Fibroblast of skin of scalp (primary cell): ENCODE results near the gene PITPNC1.
A peak's percentile ranks its signal among the peaks of the same experiment; 100 is the strongest.
"Not testable (repeated sequence)": the region's sequence is repeated elsewhere in the genome, so short reads cannot be mapped to it uniquely, and the experiment has no call there.

Source experiments
- DNase-seq: peaks from one replicate; pipeline ENCODE4 v3.0.0-alpha.2; 2013

Gene PITPNC1

DNA sequence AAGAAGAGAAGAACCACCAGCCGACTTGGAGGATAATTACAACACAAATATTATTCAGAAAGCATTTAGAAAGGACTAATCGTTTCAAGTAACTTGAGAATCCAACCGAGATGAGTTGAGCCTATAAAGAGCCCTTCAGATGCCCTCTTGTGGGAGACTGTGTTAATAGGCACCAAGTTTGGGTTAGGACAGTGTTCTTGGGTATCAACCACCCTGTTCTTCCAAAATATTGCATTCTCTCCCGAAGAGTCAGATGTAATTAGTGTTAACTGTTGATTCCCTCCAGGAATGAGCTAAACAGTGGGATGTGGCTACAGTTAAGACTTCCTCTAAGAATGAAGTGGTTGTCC lies 252.9 kb downstream of the PITPNC1 start:
- DNase-seq, result peak; percentile 57

DNA sequence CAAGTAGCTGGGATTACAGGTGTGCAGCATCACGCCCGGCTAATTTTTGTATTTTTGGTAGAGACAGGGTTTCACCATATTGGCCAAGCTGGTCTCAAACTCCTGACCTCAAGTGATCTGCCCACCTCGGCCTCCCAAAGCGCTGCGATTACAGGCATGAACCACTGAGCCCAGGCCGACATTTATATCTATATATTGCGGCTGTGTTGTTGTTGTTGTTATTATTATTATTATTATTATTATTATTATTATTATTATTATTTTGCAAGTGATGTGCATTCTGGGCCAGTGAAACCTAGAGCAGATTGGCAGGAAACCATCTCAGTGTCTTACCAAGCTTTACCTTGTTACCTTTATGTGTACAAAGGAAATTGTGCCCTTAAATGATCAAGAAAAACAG lies 253.8 kb downstream of the PITPNC1 start:
- not testable (repeated sequence) for DNase-seq

DNA sequence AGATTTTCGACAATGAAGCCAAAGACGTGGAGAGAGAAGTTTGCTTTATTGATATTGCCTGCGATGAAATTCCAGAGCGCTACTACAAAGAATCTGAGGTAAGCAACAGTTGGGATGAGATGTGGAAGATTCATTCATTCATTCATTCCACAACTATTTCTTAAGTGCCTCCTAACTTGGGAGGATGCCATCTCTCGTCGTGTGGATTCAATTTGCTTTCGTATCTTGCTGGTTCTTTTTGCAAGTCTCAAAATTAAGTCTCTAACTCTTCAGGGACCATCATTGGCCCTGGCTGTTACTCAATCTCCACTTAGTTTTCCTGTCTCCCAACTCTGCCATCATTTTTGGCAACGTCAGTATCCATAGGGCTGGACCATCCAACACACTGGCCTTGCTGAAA lies 255.1 kb downstream of the PITPNC1 start:
- peak; percentile 11 for DNase-seq

DNA sequence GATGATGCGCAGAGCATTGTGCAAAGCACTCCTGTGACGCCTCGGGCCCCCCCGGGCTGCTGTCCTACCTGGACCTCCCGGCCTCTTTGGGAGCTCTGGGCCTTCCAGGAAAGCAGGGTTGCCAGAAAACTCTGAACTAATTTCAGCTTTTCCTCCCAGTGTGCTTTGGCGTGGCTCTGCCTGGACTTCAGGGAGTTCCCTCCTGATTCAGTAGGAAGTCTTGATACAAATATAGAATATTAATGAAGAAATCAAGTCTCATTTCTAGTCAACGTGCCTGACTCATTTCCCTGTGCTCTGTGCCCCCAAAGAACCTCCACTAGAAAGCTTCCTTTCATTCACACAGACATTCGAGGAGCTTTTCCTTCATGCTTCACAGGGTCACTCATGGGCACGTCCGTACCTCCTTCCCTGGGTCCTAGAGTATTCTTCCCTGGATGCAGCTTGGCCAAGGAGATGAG lies 256.7 kb downstream of the PITPNC1 start:
- no peak for DNase-seq

DNA sequence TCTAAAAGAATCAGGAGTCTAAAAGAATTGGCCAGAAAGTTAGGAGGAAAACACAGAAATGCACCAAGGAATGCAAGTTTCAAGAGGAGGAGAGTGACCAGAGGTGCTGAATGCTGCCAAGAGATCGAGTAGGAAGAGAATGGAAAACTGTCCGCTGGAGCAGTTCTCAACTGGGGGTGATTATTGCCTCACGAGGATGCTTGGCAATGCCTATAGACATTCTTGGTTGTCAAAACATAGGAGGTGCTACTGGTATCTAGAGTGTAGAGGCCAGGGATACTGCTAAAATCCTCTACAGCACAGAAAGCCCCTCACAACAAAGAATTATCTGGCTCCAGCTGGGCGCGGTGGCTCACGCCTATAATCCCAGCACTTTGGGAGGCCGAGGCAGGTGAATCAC lies 258.6 kb downstream of the PITPNC1 start:
- DNase-seq, result no peak

DNA sequence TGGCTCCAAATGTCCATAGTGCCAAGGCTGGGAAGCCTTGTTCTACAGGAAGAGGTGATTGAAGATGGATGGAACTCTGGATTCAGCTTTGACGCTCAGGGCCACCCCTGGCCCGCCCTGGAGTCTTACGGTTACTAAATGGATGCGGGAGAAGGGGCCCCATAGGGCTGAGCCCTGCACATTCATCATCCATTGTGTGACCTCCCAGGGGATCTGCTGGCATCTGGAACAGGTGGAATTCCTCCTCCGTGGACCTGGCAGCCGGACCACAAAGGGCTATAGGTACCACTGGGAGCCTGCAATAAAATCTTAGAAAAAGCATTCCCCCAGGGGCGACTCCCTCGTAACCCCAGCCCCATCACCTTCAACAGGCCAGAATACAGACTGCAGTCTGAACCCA lies 259.2 kb downstream of the PITPNC1 start:
- no peak for DNase-seq

DNA sequence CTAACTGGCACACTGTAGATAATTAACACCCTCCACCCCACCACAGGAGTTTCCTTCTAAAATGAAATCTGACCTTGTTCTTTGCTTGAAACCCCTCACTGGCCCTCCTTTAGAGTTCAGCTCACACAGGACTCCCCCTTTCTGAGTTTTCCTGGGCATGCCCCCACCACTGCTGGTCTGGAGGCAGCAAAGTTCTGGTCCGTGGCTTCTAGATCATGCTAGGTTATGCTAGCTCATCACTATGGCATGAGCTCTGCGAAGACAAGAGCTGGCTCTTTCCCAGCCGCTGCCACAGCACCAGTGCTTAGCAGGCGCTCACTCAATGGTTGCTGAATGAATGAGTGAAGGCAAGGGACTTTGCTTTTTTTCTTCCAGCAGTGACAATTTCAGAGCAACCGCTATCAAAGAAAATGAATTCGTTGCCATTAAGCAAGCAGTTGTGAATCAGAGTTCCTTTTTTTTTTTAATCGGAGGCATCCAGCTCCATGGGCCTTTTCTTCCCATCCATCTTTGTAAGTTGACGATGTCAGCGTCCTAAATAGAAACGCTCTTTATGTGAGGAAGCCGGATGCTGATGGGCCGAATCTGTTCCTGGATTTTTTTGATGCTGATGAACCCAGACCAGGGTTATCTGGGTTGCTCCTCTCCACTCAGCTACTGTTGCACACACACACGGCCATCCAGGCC lies 259.9 kb downstream of the PITPNC1 start:
- peak; percentile 23 for DNase-seq

DNA sequence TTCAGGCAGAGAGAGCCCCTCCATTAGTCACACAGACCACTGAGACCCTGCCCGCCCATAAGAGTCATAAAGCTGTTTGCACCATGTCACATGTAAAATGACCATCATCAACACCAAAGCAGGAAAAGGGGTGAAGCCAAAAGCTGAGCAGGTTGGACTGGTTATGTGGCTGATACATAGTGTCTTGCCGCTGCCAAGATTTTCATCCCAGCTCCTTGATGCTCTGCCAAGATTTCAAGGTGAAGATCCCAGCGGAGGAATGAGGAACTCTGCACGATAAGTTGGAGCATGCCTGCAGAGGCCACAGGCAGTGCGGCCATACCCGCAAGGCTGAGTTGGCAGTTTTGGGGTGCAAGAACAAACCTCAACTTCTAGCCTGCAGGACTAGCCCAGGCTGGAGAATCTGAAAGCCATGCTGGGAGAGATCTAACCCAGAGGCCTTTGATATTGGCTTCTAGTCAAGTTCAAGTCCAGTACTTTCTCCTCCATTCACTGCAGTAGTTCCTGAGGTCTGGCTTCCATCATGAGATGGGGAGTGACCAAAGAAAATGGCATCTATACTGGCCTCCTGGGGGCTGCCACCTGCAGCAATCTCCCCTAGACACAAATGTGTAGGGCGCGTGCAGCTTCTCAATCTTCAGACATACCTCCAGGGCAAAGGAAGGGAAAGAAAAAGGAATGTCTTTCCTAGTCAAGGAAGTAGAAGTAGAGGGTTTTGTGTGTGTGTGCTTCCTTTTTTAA lies 261.0 kb downstream of the PITPNC1 start:
- DNase-seq, result no peak

DNA sequence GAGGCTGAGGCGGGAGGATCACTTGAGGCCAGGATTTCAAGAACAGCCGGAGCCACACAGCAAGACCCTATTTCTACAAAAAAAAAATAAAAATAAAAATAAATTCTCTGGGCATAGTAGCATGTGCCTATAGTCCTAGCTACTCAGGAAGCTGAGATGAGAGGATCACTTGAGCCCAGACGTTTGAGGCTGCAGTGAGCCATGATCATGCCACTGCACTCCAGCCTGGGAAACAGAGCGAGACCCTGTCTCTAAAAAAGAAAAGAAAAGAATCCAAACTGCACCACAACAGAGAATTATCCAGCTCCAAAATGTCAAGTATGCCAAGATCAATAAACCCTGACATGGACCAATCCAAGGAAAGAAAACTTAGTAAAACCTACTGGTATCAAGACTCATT lies 261.8 kb downstream of the PITPNC1 start:
- DNase-seq, result no peak

DNA sequence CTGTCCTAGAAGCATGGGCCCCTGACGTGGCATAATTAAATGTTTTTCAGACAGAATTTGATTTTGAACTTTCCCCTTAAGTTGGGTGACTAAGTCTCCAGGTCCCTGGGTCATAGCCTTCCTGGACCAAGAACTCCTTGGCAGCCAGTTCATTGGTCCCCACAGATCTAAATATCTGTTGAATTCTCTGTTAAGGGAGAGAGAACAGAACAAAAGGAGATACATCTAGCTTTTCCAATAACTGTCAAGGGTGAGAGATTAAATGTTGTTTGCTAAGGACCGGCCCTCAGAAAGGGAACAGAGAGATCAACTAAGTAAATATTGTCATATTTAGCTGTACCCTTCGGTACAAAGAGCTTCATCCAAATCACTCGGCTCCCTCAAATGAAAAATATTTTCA lies 262.5 kb downstream of the PITPNC1 start:
- DNase-seq, result no peak

DNA sequence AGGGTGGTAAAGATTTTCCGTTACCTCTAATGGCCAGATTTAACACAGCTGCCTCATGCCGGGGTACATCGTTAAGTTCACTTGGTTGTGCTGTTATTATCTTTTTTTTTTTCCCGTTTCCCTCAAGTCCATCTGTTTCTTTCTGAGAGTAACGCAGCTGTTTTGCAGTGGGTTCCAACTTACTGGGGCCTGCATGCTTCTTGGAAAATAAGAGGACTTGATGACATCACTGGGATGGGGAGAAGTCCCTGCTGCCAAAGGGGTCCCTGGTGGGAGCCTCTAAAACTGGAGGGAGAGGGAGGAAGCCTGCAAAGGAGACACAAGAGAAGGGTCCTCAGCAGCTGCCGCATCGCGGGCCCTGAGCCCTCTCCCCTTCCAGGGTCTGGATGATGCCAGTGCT lies 262.9 kb downstream of the PITPNC1 start:
- DNase-seq, result no peak

DNA sequence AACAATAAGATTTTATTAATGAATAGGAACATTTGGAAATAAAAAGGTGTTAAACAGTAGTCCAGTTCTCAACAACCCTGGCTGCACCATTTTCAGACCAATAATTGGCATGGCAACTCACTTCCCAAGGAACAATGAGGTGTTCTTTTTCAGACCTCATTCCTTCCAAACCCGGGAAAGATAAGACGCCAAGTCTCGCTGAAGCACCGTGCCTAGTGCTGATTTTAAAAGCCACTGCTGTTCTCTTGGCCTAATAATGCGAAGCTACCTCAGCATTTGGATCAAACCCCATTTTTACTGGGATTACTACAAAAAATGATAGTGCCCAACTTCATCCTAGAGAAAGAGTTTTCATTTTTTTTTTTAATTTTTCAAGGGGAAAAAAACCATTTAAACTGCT lies 265.4 kb downstream of the PITPNC1 start:
- DNase-seq, result no peak

DNA sequence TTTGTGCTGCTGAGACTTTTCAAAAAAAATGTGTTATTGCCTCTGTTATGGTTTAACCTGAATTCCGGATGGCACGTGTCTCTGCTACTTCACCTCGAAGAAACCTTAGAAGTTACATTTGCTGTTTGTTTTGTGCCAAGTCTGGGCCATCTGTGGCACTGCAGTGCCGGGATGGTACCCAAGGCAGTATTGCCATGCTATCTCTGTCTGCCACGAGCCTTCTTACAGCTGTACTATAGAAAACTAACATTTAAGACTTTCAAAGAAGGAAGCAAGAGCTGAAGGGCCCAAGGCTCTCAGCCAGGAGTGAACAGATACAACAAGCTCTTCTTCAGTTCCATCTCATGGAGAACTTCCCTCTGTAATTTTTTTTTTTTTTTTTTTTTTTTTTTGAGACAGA lies 267.0 kb downstream of the PITPNC1 start:
- no peak for DNase-seq

DNA sequence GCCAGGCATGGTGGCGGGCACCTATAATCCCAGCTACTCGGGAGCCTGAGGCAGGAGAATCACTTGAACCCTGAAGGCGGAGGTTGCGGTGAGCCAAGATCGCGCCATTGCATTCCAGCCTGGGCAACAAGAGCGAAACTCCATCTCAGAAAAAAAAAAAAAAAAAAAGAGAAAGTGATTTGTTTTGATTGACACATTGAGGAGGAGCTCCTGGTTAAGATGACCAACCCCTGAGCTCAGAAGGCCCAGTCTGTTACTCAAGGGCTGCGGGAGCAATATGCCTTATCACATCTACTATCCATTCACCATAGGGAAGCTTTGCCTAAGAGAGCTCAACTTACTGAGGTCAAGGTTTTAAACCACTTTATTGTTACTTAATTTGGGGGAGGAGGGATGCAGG lies 268.1 kb downstream of the PITPNC1 start:
- DNase-seq, result not testable (repeated sequence)

DNA sequence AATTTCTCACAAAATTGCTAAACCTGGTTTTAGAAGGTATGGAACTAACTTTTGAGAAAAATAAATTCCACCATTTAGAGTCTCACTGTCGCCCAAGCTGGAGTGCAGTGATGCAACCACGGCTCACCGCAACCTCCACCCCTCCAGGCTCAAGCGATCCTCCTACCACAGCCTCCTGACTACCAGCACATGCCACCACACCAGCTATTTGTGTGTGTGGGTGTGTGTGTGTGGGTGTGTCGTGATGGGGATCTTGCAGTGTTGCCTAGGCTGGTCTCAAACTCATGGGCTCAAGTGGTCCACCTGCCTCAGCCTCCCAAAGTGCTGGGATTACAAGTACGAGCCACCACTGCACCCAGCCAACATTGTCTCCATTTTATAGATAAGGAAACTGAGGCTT lies 269.4 kb downstream of the PITPNC1 start:
- no peak for DNase-seq

DNA sequence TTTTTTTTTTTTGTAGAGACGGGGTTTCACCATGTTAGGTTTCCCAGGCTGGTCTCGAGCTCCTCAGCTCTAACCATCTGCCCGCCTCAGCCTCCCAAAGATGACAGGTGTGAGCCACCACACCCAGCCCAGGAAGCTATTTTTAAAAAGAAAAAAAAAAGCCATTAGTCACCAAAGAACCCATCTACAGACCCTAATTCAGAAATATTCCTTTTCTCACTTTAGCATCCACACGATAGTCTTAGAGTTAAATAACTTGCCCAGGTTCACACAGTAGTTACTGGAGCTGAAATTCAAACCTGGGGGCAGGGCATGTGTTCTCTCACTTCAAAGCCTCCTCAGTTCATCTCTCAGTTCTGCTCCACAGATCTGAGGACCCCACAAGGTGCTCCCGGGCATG lies 270.4 kb downstream of the PITPNC1 start:
- no peak for DNase-seq

DNA sequence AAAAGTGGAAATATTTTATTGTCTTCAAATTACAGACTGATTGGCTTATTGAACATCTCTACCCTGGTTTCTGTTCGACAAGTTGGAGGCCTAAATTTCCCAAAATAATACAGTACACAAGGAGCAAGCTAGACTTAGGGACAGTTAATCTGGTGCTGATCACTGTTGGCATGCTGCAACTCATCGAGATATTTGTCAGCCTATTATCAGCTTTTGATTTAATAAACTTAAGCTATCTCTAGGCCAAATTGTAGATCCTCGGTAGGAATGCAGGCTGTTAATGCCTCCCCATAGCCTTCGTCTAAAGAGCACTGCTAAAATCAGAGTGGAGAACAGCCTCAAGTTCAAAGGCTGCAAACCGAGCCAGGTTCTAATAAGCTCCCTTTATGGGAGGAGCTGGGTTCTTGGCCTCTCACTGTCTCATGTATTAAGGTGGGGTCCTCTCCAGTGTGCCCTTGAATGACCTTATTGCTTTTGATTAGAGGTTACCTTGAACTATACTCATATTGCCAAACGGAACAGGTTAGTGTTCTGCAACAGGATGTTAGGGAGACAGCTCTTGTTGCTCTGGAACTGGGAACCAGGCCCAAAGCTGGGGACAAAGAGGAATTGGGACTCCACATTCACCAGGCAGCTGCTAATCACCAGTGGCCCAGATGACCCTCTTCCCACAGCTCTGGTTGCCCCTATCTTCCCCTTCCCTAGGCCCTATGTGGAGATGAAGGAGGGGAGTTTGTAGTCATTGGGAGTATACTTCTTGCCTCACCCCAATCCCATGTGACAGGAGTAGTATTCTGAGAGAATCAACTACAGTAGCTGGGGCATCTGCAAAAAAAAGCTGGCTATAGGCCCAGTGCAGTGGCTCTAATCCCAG lies 271.2 kb downstream of the PITPNC1 start:
- no peak for DNase-seq

DNA sequence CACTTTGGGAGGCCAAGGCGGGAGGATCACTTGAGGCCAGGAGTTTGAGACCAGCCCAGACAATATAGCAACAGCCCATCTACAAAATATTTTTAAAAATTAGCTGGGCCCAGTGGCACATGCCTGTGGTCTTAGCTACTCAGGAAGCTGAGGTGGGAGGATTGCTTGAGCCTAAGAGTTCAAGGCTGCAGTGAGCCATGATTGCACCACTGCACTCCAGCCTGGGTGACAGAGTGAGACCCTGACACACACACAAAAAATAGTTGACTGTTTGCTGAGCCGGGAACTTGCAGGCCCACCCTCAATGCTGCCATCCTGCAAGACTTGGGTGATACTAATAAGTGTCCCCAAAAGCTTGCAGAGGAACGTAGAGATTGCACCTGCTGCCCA lies 271.8 kb downstream of the PITPNC1 start:
- DNase-seq, result not testable (repeated sequence)

DNA sequence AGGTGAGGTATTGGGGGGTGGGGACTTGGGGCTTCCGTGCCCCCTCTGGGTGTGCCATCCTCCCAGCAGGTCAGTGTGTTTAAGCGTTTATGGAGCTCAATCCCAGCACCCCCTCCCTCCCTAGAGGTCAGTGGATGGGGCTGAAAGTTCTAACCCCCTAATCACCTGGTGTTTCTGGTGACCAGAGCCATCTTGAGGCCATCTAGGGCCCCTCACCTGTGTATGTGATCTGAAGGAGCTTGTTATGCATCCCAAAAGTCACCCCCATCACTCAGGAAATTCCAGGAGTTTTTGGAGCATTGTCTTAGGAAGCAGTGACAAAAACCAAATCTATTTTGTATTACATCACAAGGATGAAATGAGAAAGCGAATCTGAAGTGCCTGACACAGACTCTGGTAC lies 272.8 kb downstream of the PITPNC1 start:
- no peak for DNase-seq

DNA sequence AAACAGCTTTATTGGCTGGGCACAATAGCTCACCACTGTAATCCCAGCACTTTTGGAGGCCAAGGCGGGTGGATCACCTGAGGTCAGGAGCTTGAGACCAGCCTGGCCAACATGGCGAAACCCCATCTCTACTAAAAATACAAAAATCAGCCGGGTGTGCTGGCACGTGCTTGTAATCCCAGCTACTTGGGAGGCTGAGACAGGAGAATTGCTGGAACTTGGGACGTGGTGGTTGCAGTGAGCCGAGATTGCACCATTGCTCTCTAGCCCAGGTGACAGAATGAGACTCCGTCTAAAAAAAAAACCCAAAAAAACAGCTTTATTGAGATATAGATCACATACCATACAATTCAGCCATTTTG lies 274.1 kb downstream of the PITPNC1 start:
- DNase-seq, result not testable (repeated sequence)

DNA sequence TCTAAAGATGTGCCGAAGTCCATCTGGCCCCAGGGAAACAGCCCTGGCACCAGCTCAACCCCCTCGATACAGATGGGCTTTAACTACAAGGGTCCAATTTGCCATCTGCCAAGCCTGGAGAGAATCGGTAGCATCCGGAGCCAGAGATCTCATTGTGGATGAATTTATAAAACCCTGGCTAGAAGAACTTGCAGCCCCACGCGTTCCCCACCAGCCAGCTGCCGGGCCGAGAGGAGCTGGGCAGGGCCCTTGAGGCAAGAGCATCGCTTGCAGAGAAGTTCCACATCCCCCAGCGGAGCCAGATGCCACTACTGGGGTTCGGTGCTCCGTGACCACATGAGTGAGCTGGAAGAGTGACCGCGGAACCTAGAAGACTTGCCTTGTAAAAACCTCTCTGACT lies 275.4 kb downstream of the PITPNC1 start:
- no peak for DNase-seq

DNA sequence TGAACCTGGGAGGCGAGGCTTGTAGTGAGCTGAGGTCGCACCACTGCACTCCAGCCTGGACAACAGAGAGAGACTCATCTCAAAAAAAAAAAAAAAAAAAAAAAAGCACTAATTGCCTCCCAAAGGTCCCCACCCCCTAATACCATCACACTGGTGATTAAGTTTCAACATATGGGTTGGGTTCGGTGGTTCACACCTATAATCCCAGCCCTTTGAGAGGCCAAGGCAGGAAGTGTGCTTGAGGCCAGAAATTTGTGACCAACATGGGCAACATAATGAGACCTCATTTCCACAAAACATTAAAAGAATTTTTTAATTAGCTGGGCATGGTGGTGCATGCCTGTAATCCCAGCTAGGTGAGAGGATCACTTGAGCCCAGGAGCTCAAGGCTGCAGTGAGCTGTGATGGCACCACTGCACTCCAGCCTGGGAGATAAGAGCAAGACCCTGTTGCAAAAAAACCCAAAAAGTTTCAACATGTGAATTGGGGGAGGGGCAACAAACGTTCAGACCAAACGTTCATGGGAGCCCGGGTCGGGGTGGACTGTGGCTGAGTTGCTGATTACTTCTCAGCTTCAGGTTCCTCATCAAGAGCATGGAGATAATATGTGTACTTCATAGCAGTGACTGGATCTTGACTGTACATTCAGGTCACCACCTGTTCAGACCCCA lies 278.5 kb downstream of the PITPNC1 start:
- no peak for DNase-seq
